Vagina (tissue), 2 donors: ENCODE measurements around the gene TMEM244.

Experiments
- CTCF ChIP-seq, 3 experiments: fragments of 450-650 bp in 2 of 3; fragments of 200-600 bp in 1 of 3; sonication (generic) in 1 of 3; IDR thresholded peaks; one replicate each; pipeline ENCODE4 v1.5.1; 2017 to 2019; ENCODE audit warnings: antibody characterized with exemption in 3 of 3, mild to moderate bottlenecking in 2 of 3, moderate library complexity in 2 of 3
- POLR2AphosphoS5 ChIP-seq, 2 donors: sonication (generic); formaldehyde crosslinking; IDR thresholded peaks; one replicate each; pipeline ENCODE4 v1.9.0; 2017; ENCODE audit warnings: antibody characterized with exemption in 2 of 2, mild to moderate bottlenecking in 2 of 2, low read depth in 1 of 2; ENCODE audit not compliant: insufficient read depth in 1 of 2

- TF ChIP-seq POLR2AphosphoS5 (IDR thresholded peaks at IDR 0.05; ENCODE audit: insufficient read depth in 1 of 2, low read depth in 1 of 2) (no peak), CTCF (IDR thresholded peaks at IDR 0.05) (no peak)
These were observed 13.7 kb upstream of the TMEM244 start for GRCh38 chr6:129874837-129875236.
